Liver (tissue), 9 donors: ENCODE results near the gene GSAP. TPM values are rescaled to one million over a fixed set of nuclear protein-coding genes. Genes with fewer than 3 reads are reported as not detected.
A peak's percentile ranks its signal among the peaks of the same experiment; 100 is the strongest.

ENCODE experiments used
- DNase-seq: peaks from one replicate; pipeline ENCODE4 v3.0.0-alpha.2; 2017; ENCODE audit warnings: low spot score
- H3K27ac ChIP-seq, 2 donors: one replicate each; pipeline ENCODE4 v1.7.0; 2013; ENCODE audit warnings: inconsistent platforms in 2 of 2, low read length in 2 of 2, control low read depth in 1 of 2, low read depth in 1 of 2, mild to moderate bottlenecking in 1 of 2
- H3K27me3 ChIP-seq, 4 donors: one replicate each; pipeline versions ENCODE4 v1.6.1 to v1.7.0; 2013; ENCODE audit warnings: low read length in 3 of 4, inconsistent platforms in 1 of 4, mild to moderate bottlenecking in 1 of 4, moderate library complexity in 1 of 4; ENCODE audit not compliant: control insufficient read depth in 4 of 4, insufficient read depth in 4 of 4
- H3K36me3 ChIP-seq, 4 donors: one replicate each; pipeline versions ENCODE4 v1.6.1 to v1.7.0; 2013; ENCODE audit warnings: low read length in 3 of 4, mild to moderate bottlenecking in 3 of 4, low read depth in 1 of 4, moderate library complexity in 1 of 4; ENCODE audit not compliant: control insufficient read depth in 4 of 4, insufficient read depth in 3 of 4
- H3K4me1 ChIP-seq, 4 donors: one replicate each; pipeline versions ENCODE4 v1.6.1 to v1.7.0; 2013; ENCODE audit warnings: low read length in 3 of 4, mild to moderate bottlenecking in 3 of 4, moderate library complexity in 1 of 4; ENCODE audit not compliant: control insufficient read depth in 4 of 4, insufficient read depth in 4 of 4
- H3K4me3 ChIP-seq, 3 donors: one replicate each; pipeline versions ENCODE4 v1.6.1 to v1.7.0; 2013; ENCODE audit warnings: low read length in 3 of 3, control low read depth in 1 of 3, low read depth in 1 of 3, mild to moderate bottlenecking in 1 of 3
- H3K9ac ChIP-seq, 2 donors: one replicate each; pipeline ENCODE4 v1.7.0; 2013; ENCODE audit warnings: low read length in 2 of 2, mild to moderate bottlenecking in 2 of 2, moderate library complexity in 2 of 2, control low read depth in 1 of 2, low read depth in 1 of 2
- H3K9me3 ChIP-seq, 4 donors: one replicate each; pipeline versions ENCODE4 v1.6.1 to v1.7.0; 2013; ENCODE audit warnings: low read length in 3 of 4; ENCODE audit not compliant: control insufficient read depth in 4 of 4
- EGR1 ChIP-seq, 2 donors: IDR thresholded peaks; 2 replicates each; pipeline ENCODE4 v1.6.1; 2016 to 2018; ENCODE audit warnings: antibody characterized with exemption in 2 of 2, low read depth in 2 of 2
- FOXA1 ChIP-seq: IDR thresholded peaks from 2 replicates; pipeline ENCODE4 v1.6.1; 2016; ENCODE audit warnings: antibody characterized with exemption
- FOXA2 ChIP-seq: IDR thresholded peaks from 2 replicates; pipeline ENCODE4 v1.6.1; 2016; ENCODE audit warnings: antibody characterized with exemption
- GABPA ChIP-seq, 2 donors: IDR thresholded peaks in 1 of 2; conservative IDR thresholded peaks in 1 of 2; 2 replicates each; pipeline ENCODE4 v1.6.1; 2016; ENCODE audit warnings: antibody characterized with exemption in 2 of 2, mild to moderate bottlenecking in 1 of 2, moderate library complexity in 1 of 2
- HNF4A ChIP-seq, 2 donors: conservative IDR thresholded peaks; 2 replicates each; pipeline ENCODE4 v1.6.1; 2016; ENCODE audit warnings: antibody characterized with exemption in 2 of 2, mild to moderate bottlenecking in 2 of 2
- HNF4G ChIP-seq: IDR thresholded peaks from 2 replicates; pipeline ENCODE4 v1.6.1; 2016; ENCODE audit warnings: antibody characterized with exemption
- JUND ChIP-seq, 2 donors: IDR thresholded peaks; 2 replicates each; pipeline ENCODE4 v1.6.1; 2016; ENCODE audit warnings: antibody characterized with exemption in 2 of 2
- NR2F2 ChIP-seq: IDR thresholded peaks from 2 replicates; pipeline ENCODE4 v1.6.1; 2016; ENCODE audit warnings: antibody characterized with exemption
- RAD21 ChIP-seq, 2 donors: IDR thresholded peaks; 2 replicates each; pipeline ENCODE4 v1.6.1; 2016; ENCODE audit warnings: antibody characterized with exemption in 2 of 2, mild to moderate bottlenecking in 2 of 2
- RXRA ChIP-seq, 2 donors: IDR thresholded peaks; 2 replicates each; pipeline ENCODE4 v1.6.1; 2017 to 2018; ENCODE audit warnings: antibody characterized with exemption in 2 of 2, mild to moderate bottlenecking in 1 of 2
- SP1 ChIP-seq: IDR thresholded peaks from 2 replicates; pipeline ENCODE4 v1.6.1; 2018; ENCODE audit warnings: antibody characterized with exemption, mild to moderate bottlenecking
- TAF1 ChIP-seq: conservative IDR thresholded peaks from 2 replicates; pipeline ENCODE4 v1.6.1; 2016; ENCODE audit warnings: antibody characterized with exemption, mild to moderate bottlenecking
- YY1 ChIP-seq: IDR thresholded peaks from 2 replicates; pipeline ENCODE4 v1.6.1; 2016; ENCODE audit warnings: antibody characterized with exemption, mild to moderate bottlenecking
- WGBS: extraction: QIAGEN DNeasy Blood & Tissue Kit; methylation state at CpG from one replicate; pipeline ENCODE4 v1.1.7; 2013; 5-methylcytosine and 5-hydroxymethylcytosine counted together
- polyA plus RNA-seq, 2 donors: library from polyadenylated mRNA; stranded (reverse) in 1 of 2; unstranded in 1 of 2; fragments of 200-250 nt in 1 of 2; fragments of >200 nt in 1 of 2; fragmentation: Nextera tagmentation in 1 of 2; extraction: Ambion mirVana in 1 of 2; gene quantifications; one replicate each; pipeline versions ENCODE4 v1.2.1 to v1.2.3, GENCODE V29; 2013 to 2015
- total RNA-seq, 2 donors: library from RNA; depleted of rRNA; stranded (reverse); fragments of >200 nt; gene quantifications; one replicate each; pipeline ENCODE4 v1.2.3, GENCODE V29; 2014
- TF ChIP-seq, protein P1 (sequence below): fragments of 150-350 bp; IDR thresholded peaks from 2 replicates; pipeline ENCODE4 v1.5.1; 2017; ENCODE audit warnings: improper control_type of control experiment, low read depth, low read length; ENCODE audit not compliant: missing input control
- TF ChIP-seq, protein P2 (sequence below): IDR thresholded peaks from 2 replicates; pipeline ENCODE4 v1.6.1; 2016; ENCODE audit warnings: antibody characterized with exemption
- TF ChIP-seq, protein P3 (sequence below): IDR thresholded peaks from 2 replicates; pipeline ENCODE4 v1.6.1; 2016; ENCODE audit warnings: antibody characterized with exemption
- TF ChIP-seq, protein P4 (sequence below): IDR thresholded peaks from 2 replicates; pipeline ENCODE4 v1.6.1; 2016; ENCODE audit warnings: antibody characterized with exemption, mild to moderate bottlenecking
- donor health status: healthy.
- donor health status: healthy.
- donor health status: healthy.
- donor health status: healthy.
- donor health status: healthy.

Gene GSAP
- total and polyA plus RNA-seq, 4 donors: 4.1 to 30.9 (median 17.7) TPM

DNA sequence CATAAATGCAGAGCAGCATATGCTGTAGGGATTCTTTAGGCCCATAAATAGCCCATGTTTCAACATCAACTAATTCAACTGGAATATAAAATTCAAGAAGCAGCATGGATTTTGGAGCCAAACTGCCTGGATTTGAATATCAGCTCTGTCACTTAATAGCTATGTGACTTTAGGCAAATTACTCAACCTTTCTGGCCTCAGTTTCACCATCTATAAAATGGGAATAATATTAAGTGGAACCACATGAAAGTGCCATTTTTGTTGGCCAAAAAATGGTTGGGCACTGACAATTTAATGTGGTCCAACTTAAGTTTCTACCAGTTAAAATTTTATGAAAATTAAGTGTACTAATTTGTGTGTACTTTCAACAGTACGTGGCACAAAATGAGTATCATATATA is 98.1 kb downstream of the GSAP start:
- Histone ChIP-seq H3K9ac (no peak overlapping the region), H3K27me3 (no peaks in the 10 kb centered on the region)

DNA sequence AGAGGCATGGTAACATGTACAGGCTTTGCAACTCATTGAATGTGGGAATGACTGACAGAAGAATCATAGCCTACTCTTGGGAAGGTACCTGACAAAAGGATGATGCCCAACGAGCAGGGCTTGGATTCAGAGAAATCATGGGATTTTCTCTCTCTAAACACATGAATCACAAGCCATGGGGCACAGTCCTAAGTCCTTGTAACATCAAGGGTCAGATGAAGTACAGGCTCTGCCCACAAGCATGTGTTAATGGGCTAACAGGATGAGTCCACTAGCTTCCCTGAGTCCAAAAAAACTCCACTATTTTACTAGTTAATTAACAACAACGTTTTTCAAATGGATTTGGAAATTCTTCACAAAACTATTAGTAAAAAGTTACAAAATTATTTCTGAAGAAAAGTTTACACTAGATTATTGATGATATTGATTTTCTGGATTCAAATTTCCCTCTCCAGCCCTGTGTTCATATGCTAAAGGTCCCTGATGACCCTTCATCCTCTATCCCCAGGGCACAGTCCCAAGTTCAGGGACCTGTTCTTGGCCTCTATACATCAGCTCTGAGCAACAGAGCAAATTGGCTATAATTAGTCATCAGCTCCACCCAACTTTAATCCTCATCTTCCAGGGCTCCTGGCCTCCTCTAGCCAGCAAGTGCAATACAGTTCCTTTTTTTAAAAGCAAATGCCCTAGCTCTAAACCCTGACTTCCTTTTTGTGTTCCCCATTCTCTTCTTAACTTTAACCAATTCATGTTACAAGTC is 99.8 kb downstream of the GSAP start:
- no peak for DNase-seq
- H3K9me3 ChIP-seq: no peaks in the 10 kb centered on the region
- H3K27me3 ChIP-seq: no peaks in the 10 kb centered on the region
- WGBS: 31% methylated on average over 2 of the region's 2 CpGs
- H3K9ac ChIP-seq: no peak overlapping the region
- H3K4me3 ChIP-seq: no peak overlapping the region
- peaks cover 0 to 1% (median 0%) of the 10 kb centered on the region in 4 donors for H3K4me1 ChIP-seq
- peaks cover 1 to 55% (median 32%) of the 10 kb centered on the region in 4 donors for H3K36me3 ChIP-seq
- no peak overlapping the region for H3K27ac ChIP-seq
- no peak for TF ChIP-seq GABPA (IDR thresholded peaks at IDR 0.05 in 1 of 2, conservative IDR thresholded peaks at IDR 0.05 in 1 of 2)
- TF ChIP-seq EGR1 (IDR thresholded peaks at IDR 0.05; ENCODE audit: low read depth in 2 of 2): no peak
- TF ChIP-seq SP1: no peak
- peak in 1 of 2 donors; percentile 35 for TF ChIP-seq JUND (IDR thresholded peaks at IDR 0.05)
- TF ChIP-seq FOXA2: no peak
- TF ChIP-seq RAD21 (IDR thresholded peaks at IDR 0.05): no peak
- TF ChIP-seq, protein P1, sequence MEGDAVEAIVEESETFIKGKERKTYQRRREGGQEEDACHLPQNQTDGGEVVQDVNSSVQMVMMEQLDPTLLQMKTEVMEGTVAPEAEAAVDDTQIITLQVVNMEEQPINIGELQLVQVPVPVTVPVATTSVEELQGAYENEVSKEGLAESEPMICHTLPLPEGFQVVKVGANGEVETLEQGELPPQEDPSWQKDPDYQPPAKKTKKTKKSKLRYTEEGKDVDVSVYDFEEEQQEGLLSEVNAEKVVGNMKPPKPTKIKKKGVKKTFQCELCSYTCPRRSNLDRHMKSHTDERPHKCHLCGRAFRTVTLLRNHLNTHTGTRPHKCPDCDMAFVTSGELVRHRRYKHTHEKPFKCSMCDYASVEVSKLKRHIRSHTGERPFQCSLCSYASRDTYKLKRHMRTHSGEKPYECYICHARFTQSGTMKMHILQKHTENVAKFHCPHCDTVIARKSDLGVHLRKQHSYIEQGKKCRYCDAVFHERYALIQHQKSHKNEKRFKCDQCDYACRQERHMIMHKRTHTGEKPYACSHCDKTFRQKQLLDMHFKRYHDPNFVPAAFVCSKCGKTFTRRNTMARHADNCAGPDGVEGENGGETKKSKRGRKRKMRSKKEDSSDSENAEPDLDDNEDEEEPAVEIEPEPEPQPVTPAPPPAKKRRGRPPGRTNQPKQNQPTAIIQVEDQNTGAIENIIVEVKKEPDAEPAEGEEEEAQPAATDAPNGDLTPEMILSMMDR: no peak
- TF ChIP-seq HNF4A (conservative IDR thresholded peaks at IDR 0.05): peak; percentile 82 to 83
- TF ChIP-seq NR2F2: no peak
- no peak for TF ChIP-seq TAF1
- TF ChIP-seq, protein P2, sequence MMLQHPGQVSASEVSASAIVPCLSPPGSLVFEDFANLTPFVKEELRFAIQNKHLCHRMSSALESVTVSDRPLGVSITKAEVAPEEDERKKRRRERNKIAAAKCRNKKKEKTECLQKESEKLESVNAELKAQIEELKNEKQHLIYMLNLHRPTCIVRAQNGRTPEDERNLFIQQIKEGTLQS: no peak
- peak; percentile 54 for TF ChIP-seq HNF4G
- TF ChIP-seq FOXA1: no peak
- TF ChIP-seq YY1: peak; percentile 12
- TF ChIP-seq, protein P3, sequence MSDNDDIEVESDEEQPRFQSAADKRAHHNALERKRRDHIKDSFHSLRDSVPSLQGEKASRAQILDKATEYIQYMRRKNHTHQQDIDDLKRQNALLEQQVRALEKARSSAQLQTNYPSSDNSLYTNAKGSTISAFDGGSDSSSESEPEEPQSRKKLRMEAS: no peak
- TF ChIP-seq, protein P4, sequence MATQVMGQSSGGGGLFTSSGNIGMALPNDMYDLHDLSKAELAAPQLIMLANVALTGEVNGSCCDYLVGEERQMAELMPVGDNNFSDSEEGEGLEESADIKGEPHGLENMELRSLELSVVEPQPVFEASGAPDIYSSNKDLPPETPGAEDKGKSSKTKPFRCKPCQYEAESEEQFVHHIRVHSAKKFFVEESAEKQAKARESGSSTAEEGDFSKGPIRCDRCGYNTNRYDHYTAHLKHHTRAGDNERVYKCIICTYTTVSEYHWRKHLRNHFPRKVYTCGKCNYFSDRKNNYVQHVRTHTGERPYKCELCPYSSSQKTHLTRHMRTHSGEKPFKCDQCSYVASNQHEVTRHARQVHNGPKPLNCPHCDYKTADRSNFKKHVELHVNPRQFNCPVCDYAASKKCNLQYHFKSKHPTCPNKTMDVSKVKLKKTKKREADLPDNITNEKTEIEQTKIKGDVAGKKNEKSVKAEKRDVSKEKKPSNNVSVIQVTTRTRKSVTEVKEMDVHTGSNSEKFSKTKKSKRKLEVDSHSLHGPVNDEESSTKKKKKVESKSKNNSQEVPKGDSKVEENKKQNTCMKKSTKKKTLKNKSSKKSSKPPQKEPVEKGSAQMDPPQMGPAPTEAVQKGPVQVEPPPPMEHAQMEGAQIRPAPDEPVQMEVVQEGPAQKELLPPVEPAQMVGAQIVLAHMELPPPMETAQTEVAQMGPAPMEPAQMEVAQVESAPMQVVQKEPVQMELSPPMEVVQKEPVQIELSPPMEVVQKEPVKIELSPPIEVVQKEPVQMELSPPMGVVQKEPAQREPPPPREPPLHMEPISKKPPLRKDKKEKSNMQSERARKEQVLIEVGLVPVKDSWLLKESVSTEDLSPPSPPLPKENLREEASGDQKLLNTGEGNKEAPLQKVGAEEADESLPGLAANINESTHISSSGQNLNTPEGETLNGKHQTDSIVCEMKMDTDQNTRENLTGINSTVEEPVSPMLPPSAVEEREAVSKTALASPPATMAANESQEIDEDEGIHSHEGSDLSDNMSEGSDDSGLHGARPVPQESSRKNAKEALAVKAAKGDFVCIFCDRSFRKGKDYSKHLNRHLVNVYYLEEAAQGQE: no peak

More for the DNA sequence above, 98.1 kb downstream of the GSAP start:
- H3K36me3 ChIP-seq: peaks cover 1 to 41% (median 17%) of the 10 kb centered on the region in 4 donors
- DNase-seq: no peak
- no peak overlapping the region for H3K4me3 ChIP-seq
- peaks cover 0 to 1% (median 0%) of the 10 kb centered on the region in 4 donors for H3K4me1 ChIP-seq
- H3K27ac ChIP-seq: no peak overlapping the region
- no peaks in the 10 kb centered on the region for H3K9me3 ChIP-seq
- TF ChIP-seq, protein P4: no peak
- TF ChIP-seq FOXA1 (no peak), SP1 (no peak), RXRA (IDR thresholded peaks at IDR 0.05) (no peak), HNF4A (conservative IDR thresholded peaks at IDR 0.05) (no peak)
- TF ChIP-seq, protein P2: no peak
- WGBS: 90% methylated on average over 1 of the region's 1 CpG
